ENCODE measurements around the gene SKI. TPM values are rescaled to one million over a fixed set of nuclear protein-coding genes. Genes with fewer than 3 reads are reported as not detected.

Gene SKI
- total RNA-seq, 1 donor from 2014 or later, result 62.0 TPM

DNA sequence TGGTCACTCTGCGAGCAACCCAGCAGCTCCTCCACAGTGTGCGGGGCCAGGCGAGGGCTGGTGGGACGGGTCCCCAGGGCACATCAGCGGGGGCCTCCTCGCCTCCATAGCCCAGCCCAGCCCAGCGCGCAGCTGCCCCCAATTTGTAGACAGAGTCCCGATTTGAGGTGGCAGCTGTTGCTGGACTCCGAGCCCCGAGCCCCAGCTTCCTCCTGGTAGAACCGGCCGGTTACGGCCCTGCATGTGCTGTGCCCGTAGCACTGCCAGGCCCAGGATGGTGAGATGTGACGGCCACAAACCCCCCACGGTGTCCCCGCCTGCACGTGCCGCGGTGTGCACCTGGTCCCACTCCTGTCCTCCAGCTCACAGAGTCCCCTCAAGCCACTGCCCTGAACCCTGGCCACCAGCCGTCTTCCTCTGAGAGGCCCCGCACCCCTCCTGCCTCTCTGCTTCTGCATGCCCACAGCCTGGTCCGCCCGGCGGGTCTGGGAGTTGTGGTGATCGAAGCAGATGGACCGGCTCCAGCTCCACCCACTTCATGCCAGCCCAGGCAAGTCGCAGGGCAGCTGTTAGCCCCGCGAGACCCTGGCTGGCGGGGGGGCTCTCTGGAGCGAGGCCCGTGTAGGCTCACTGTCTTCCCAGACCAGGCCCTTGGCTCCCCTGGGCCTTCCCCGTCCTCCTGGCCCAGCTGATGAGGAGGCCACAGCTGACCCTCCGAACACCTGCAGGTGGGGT, 107.8 kb downstream of the SKI start:
- TF ChIP-seq, protein P1, sequence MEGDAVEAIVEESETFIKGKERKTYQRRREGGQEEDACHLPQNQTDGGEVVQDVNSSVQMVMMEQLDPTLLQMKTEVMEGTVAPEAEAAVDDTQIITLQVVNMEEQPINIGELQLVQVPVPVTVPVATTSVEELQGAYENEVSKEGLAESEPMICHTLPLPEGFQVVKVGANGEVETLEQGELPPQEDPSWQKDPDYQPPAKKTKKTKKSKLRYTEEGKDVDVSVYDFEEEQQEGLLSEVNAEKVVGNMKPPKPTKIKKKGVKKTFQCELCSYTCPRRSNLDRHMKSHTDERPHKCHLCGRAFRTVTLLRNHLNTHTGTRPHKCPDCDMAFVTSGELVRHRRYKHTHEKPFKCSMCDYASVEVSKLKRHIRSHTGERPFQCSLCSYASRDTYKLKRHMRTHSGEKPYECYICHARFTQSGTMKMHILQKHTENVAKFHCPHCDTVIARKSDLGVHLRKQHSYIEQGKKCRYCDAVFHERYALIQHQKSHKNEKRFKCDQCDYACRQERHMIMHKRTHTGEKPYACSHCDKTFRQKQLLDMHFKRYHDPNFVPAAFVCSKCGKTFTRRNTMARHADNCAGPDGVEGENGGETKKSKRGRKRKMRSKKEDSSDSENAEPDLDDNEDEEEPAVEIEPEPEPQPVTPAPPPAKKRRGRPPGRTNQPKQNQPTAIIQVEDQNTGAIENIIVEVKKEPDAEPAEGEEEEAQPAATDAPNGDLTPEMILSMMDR (conservative IDR thresholded peaks at IDR 0.05), result no peak
- H3K27me3 Mint-ChIP-seq (ENCODE audit: low read depth), result no peaks in the 10 kb centered on the region
- H3K27ac Mint-ChIP-seq (ENCODE audit: unreplicated experiment), result no peak overlapping the region

DNA sequence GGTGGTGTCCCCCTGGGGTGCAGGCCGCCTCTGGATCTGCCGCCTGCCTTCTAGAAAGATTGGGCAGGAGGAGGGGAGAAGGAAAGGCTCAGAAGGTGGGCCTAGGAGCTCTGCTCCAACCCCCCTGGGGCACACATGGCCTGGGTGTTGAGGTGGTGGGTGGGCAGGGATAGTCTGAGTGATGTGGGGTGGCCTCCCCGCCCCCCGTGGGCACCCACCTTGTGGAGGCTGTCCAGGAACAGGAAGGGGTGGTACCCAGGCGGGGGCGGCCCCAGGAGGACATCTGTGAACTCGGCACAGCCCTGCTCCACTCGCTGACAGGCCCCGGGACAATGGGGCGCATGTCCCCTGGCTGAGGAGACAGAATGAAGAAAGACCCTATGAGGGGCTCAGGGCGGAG, 108.4 kb downstream of the SKI start:
- Mint-ChIP-seq H3K27ac (ENCODE audit: unreplicated experiment) (no peak overlapping the region), H3K36me3 (ENCODE audit: low read depth) (no peaks in the 10 kb centered on the region)

More for the DNA sequence above, 107.8 kb downstream of the SKI start:
- Mint-ChIP-seq H3K4me3 (no peak overlapping the region), H3K9me3 (no peaks in the 10 kb centered on the region), H3K36me3 (ENCODE audit: low read depth) (no peaks in the 10 kb centered on the region), H3K4me1 (no peaks in the 10 kb centered on the region)
- no peak for DNase-seq (ENCODE audit: low read depth, low spot score)

DNA sequence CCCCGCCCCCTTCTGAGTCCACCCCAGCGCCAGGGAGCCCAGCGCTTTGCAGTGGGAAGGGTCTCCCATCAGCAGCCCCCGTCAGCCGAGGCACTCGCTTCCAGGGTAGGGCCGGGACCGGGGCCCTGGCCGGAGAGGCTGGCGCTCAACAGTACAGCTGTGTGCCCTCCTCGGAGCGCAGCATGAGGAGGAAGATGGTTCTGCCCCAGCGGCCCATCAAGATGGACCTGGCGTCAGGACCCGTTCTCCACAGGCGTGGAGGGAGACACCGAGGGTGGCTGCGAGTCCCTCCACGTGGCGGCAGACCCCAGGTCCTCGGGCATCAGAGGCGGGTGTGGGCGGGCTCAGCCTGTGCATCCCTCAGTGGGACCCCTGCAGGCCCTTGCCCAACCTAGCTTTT, 109.0 kb downstream of the SKI start:
- H3K4me3 Mint-ChIP-seq, result no peak overlapping the region
- H3K27ac Mint-ChIP-seq (ENCODE audit: unreplicated experiment), result no peak overlapping the region
- H3K9me3 Mint-ChIP-seq, result no peaks in the 10 kb centered on the region
- no peaks in the 10 kb centered on the region for H3K36me3 Mint-ChIP-seq (ENCODE audit: low read depth)
- H3K4me1 Mint-ChIP-seq, result no peaks in the 10 kb centered on the region
- H3K27me3 Mint-ChIP-seq (ENCODE audit: low read depth), result no peaks in the 10 kb centered on the region
- TF ChIP-seq, protein P1 (conservative IDR thresholded peaks at IDR 0.05), result no peak
- DNase-seq (ENCODE audit: low read depth, low spot score), result no peak

More for the DNA sequence above, 108.4 kb downstream of the SKI start:
- H3K4me3 Mint-ChIP-seq, result no peak overlapping the region
- no peaks in the 10 kb centered on the region for H3K27me3 Mint-ChIP-seq (ENCODE audit: low read depth)
- no peak for DNase-seq (ENCODE audit: low read depth, low spot score)
- TF ChIP-seq, protein P1 (conservative IDR thresholded peaks at IDR 0.05), result no peak
- no peaks in the 10 kb centered on the region for H3K4me1 Mint-ChIP-seq
- H3K9me3 Mint-ChIP-seq, result no peaks in the 10 kb centered on the region

DNA sequence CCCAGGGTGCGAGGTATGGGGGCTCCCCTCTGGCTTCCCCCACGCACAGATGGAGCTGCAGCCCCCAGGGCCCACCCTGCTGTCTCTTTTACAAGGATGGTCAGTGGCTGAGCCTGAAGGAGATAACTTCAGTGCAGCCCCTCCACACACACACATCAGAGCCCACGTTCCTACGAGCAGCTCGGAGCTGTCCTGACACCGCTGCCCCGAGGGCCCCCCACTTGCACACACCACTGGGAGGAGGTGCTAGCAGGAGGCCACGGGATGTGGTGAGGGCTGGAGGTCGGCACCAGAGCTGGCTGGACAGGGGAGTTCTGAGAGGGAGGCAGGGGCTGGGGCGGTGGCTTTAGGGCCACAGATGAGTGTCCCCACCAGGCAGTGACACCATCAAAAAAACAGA, 109.4 kb downstream of the SKI start:
- DNase-seq (ENCODE audit: low read depth, low spot score), result no peak
- Mint-ChIP-seq H3K4me1 (no peaks in the 10 kb centered on the region), H3K27ac (ENCODE audit: unreplicated experiment) (peak overlapping the region; percentile 83), H3K4me3 (no peak overlapping the region), H3K36me3 (ENCODE audit: low read depth) (no peaks in the 10 kb centered on the region), H3K27me3 (ENCODE audit: low read depth) (no peaks in the 10 kb centered on the region), H3K9me3 (no peaks in the 10 kb centered on the region)
- TF ChIP-seq, protein P1 (conservative IDR thresholded peaks at IDR 0.05), result no peak

DNA sequence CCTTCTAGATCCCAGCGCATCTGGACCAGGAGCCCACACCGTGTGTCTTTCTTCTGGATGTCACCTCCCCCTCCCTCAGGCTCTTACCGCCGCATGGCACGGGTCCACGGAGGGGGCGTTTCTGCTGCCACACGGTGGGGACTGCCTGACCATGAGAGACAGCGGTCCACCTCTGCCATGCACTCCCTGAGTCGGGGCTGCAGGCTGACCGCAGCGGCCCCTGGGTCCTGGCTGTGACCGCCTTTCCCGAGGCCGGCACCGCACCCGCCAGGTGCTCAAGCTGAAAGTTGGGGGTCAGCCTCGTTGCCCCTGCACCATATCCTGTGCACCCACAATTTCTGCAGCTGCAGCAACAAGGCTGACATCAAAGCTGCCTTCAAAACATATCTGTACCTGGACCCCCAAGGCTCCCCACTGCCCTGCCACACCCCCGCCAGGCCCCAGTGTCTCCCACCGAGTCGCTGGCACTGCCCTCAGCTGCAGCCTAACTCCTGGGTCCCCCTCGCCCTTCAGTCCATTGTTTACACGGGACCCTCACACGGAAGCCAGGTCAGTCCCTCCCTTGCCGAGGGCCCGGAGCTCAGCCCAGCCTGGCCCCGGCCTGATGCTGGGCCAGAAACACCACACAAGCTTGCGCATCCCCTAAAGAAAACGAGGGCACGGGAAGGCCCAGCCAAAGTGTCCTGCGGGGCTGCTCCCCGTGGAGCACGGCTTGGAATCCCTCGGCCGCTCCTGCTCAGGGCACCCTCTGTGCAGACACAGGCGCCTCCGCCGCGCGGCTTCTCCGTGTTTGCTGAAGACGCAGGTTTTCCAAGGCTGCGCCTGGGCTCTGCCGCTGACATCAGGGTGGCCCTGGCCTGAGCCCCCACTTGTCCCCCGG, 111.3 kb downstream of the SKI start:
- no peak overlapping the region for H3K4me3 Mint-ChIP-seq
- H3K27ac Mint-ChIP-seq (ENCODE audit: unreplicated experiment), result peak overlapping the region; percentile 83
- TF ChIP-seq, protein P1 (conservative IDR thresholded peaks at IDR 0.05), result no peak
- no peaks in the 10 kb centered on the region for H3K4me1 Mint-ChIP-seq
- no peaks in the 10 kb centered on the region for H3K27me3 Mint-ChIP-seq (ENCODE audit: low read depth)
- no peaks in the 10 kb centered on the region for H3K9me3 Mint-ChIP-seq
- DNase-seq (ENCODE audit: low read depth, low spot score), result no peak
- H3K36me3 Mint-ChIP-seq (ENCODE audit: low read depth), result no peaks in the 10 kb centered on the region

Measured in neural crest cell (in vitro differentiated cells).